Measurements from ENCODE around the gene TGIF2LX.
"Not testable (repeated sequence)": the region's sequence is repeated elsewhere in the genome, so short reads cannot be mapped to it uniquely, and the experiment has no call there.

The TGIF2LX gene
- 0 reads per million in 2 donors for total RNA-seq

DNA sequence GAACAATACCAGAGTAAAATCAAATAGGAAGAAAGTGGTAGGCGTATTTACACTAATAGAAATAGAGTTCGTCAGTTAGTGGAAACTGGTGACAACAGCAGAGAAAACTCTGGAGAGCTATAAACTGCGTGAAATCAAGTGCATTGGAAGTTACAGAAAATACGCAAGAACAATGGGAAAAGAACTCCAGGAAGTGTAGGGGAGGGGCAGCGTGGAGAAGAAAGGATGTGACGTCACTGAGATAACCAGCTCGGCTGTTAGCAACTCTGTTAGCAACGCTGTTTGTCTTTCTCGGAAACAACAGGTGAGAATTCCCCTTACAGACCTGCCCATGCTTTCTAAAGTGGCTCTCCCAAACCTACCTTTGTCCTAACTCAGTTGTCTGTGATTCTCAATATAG, at the start of gene TGIF2LX:
Gene TGIF2LX, plus strand, starts transcription at position 244 of the 400 bp plus-strand sequence. CDS start 178 bp downstream, outside the sequence.
- DNase-seq, result not testable (repeated sequence)

DNA sequence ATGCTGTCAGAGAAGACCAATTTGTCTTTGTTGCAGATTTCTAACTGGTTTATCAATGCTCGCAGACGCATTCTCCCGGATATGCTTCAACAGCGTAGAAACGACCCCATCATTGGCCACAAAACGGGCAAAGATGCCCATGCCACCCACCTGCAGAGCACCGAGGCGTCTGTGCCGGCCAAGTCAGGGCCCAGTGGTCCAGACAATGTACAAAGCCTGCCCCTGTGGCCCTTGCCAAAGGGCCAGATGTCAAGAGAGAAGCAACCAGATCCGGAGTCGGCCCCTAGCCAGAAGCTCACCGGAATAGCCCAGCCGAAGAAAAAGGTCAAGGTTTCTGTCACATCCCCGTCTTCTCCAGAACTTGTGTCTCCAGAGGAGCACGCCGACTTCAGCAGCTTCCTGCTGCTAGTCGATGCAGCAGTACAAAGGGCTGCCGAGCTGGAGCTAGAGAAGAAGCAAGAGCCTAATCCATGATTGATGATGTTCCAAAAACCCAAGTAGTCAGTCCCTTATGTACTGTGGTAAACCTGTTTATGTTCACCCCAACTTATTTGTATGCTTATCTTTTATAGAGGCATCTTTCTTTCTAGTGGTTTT, 728 bp downstream of the TGIF2LX start:
- not testable (repeated sequence) for DNase-seq

DNA sequence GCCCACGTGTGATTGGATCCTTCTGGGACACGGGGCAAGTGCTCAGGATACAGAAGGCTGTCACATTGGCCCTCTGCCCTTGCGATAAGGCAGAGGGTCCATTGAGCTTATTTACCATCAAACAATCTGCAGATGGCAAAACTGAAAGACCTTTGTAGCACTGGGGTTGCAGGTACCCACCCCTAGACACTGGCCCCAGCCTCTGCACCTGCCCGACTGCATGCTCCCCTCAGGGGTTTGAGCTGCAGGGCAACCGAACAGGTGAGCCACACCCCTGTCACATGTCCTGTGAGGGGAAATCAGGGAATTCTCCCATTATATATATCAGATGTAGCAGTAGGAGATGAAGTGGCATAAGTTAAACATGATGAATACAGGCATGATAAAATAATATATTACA, 21.4 kb downstream of the TGIF2LX start:
- not testable (repeated sequence) for DNase-seq

- not testable (repeated sequence) for DNase-seq
These were observed 43.9 kb downstream of the TGIF2LX start for GRCh38 chrX:89965588-89965987.
